Stimulated activated CD4-positive, alpha-beta T cell treated with anti-CD3 and anti-CD28 coated beads, Interleukin-2, amount 100 ng/mL, for 24 hours (primary cell): Measurements from ENCODE around the gene SHANK3.

ENCODE experiments used
- DNase-seq, 2 donors: peaks; one replicate each; pipeline ENCODE4 v3.0.0-alpha.2; 2020

SHANK3 gene

GRCh38 chr22:50678651-50679521, 6.3 kb downstream of the SHANK3 start:
- no peak for DNase-seq

- DNase-seq = no peak
These were observed 10.7 kb downstream of the SHANK3 start for GRCh38 chr22:50683086-50683993.

DNA sequence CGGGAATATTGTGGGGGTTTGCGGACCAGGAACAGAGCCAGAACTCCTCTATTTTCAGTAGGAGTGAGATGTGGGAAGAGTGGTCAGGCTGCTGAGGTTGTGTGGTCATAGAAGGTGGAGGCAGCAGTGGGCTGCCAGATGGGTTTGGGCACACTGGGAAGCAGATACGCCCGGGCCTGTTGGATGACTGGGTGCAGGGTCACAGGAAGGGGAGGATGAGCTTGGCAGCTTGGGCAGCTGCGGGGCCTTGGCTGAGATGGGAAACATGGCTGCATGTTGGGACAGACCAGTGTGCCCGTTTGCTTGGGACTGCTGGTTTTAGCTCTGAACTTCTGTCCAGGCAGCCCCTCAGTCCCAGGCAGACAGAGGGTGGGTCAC, 11.4 kb downstream of the SHANK3 start:
- DNase-seq = no peak

- no peak for DNase-seq
These were observed 11.9 kb downstream of the SHANK3 start for GRCh38 chr22:50684501-50684900.

- DNase-seq = no peak
These were observed 12.4 kb downstream of the SHANK3 start for GRCh38 chr22:50684986-50685385.

DNA sequence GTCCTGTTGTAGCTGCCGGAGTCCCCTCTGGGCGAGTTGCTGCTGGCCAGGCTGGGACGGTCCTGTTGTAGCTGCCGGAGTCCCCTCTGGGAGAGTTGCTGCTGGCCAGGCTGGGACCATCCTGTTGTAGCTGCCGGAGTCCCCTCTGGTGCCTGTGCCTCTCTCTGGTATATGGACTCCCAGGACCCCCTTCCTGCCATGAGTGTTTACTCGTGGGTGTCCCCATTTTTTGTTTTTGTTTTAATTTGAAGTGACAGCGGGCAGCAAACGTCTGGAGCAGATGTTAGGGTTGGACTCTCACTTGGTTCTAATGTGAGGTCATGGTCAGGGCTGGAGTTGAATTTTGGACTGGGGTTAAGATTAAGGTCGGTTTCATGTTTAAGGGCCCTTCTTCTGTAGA, 14.2 kb downstream of the SHANK3 start:
- no peak for DNase-seq

- DNase-seq = no peak
These were observed 15.2 kb downstream of the SHANK3 start for GRCh38 chr22:50687829-50688228.

DNA sequence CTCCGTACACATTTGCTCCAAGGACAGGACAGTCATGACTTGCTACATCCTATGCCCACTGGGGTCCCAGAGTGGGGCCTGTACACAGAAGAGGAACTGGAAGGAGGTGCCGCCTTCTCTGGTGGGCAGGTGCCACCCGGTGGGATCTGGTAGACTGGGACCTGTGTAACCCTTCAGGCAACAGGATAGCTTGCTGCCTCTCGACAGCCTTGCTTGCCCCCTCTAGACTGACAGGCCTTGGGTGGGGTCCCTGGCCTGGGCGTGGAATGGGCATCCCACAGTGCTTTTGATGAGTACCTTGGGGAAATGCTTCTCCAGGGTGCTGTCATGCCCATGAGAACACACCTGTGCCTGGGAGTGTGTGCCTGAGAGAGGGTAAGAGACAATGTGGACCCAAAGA, 15.8 kb downstream of the SHANK3 start:
- DNase-seq = peak in 1 of 2 donors; percentile 13

- peak; percentile 34 to 40 for DNase-seq
These were observed 18.9 kb downstream of the SHANK3 start for GRCh38 chr22:50691521-50691920.

DNA sequence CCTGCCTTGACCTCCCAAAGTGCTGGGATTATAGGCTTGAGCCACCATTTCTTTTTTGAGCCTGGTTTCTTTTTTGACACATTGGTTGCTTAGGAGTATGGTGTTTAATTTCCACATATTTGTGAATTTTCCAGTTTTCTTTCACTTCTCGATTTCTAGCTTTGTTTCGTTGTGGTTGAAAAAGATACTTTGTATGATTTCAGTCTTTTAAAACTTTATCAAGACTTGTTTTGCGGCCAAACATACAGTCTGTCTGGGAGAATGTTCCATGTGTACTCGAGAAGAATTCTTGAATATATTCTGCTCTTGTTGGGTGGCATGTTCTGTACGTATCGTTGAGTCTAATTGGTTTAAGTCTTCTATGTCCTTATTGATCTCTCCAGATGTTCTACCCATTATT, 20.8 kb downstream of the SHANK3 start:
- DNase-seq = no peak

- DNase-seq = no peak
These were observed 21.5 kb downstream of the SHANK3 start for GRCh38 chr22:50694099-50694605.

- DNase-seq = no peak
These were observed 22.3 kb downstream of the SHANK3 start for GRCh38 chr22:50694766-50695420.

DNA sequence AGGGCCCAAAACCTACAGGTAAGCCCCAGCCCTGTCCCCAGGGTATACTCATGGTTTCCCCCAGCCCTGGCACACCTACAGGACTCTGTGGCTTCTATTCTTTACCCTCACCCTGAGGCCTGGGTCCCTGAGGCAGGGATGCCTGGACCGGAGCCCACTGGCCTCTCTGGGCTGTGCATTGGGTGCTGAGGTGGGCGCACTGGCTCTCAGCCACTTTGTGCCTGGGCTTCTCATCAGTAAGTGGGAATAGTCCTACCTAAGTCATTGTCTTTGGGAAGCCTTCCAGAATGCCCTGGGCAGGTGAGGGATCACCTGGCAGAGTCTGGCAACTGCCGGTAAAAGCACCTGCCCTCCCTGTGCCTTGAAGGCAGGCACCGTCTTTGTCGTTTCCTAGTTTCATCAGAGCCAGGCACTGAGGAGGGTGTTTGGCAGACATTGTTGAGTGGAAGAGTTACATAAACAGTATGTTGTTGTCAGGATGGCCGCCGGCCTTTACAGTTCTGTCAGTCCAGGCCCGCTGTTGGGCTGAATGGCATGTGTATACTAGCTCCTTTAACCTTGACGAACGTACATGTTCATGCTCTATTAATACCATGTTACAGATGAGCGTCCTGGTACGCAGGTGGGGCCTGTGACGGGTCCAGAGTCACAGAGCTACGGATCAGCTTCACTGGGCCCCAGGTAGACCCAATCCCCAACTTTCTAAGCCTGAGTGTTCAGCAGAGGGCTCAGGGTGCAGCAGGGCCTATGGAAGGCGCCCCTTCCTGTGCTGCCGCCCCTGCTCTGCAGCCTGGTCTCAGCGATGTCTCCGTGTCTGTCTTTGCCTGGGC, 23.0 kb downstream of the SHANK3 start:
- DNase-seq = no peak

- no peak for DNase-seq
These were observed 23.7 kb downstream of the SHANK3 start for GRCh38 chr22:50696251-50696798.

DNA sequence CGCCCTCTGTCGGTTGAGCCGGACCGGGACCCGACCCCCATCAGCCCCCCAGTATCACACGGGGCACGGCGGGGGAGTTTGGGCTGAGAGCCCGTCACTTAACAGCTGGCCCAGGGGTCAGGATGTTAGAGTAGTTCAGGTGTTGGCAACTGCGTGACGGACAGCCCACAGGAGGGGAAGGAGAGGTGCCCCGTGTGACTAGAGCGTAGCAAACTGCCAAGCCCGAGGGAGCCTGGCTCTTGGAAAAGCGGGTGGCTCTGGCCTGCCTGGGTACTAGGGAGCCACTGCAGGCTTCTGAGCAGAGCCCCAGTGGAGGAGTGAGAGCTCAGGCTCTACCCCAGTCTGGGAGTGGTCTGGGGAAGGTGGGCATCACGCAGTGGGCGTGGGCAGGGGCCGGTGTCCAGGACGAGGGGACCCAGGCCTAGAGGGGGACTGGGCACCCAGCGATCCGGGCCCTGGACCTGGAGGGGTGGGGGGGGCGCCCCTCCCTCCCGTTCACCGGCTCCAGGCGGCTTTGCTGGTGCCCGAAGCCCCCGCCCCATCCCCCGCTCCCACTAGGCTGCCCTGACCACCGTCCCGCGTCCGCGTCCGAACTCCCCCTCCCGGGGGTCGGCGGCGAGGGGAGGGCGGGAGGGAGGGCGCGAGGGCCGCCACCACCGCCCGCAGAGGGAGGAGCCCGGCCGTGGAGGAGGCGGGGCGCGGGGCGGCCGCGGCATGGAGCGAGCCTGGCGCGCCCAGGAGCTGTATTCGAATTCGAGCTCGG, 24.4 kb downstream of the SHANK3 start:
- no peak for DNase-seq

DNA sequence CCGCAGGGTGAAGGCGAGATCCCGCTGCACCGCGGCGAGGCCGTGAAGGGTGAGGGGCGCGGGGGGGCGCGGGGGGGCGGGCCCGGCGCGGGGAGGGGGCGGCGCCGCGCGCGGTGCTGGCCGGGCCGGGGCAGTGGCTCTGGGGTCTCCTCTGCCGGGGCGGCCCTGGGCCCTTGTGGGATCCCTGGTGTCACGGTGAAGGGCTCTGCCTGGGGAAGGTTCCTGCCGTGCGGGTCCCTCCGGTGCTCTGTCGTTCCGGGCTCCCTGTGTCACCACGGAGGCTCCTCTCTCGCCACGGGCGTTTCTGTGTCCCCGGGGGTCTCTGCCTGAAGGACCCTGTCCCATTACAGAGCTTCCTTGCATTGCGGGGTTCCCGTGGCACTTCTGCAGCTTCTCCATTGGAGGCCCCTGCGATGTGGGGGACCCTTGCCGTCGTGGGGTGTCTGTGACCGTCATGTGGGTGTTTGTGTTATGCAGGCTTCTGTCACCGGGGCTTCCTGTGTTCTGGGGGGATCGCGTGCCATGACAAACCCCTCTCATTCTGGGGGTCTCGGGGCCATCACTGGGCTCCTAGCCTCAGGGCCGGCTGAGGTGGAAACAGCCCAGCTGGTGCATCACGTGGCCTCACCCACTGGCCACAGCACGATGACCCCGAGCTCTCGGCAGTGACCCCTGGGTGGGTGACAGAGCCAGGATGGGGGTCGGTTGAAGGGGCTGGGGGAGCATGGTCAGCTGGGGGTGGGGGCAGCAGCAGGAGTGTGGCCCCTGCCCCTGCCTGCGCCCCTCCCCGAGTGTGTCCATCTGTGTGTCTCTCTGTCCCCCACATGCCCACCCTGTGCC, 25.3 kb downstream of the SHANK3 start:
- no peak for DNase-seq

- no peak for DNase-seq
These were observed 25.9 kb downstream of the SHANK3 start for GRCh38 chr22:50698546-50698945.

DNA sequence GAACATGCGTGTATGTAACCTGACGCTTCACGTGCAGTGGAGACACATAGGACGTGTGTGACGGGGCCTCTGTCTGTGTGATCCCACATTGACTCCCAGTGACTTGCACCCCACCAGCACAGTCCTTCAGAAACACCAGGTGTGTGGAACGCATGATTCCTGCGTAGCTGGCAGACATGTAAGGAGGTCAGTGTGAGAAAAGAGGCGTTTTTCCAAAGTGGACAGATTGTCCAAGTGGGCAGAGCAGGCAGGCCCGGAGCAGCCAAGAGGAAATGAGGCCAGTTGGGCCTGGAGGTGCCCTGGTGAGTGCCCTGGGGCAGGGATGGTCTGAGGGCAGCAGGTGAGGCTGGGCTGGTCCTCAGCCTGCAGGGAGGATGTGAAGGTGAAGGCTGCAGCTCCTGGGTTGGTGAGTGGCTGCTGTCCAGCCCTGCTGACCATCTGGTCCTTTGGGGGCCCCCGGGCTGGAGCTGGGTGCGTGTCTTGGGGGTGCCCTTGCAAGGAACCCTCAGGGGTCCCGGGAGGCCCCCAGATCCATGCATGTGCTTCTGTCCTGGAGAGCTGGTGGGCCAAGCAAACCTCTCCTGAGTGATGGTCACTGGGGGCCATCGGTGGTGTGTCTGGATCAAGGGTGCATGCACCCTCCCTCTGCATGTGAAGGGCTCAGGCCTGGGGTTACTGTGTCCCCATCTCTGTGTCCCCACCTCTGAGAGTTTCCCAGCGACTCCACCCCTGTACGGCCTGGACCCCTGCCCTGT, 26.6 kb downstream of the SHANK3 start:
- DNase-seq = no peak

DNA sequence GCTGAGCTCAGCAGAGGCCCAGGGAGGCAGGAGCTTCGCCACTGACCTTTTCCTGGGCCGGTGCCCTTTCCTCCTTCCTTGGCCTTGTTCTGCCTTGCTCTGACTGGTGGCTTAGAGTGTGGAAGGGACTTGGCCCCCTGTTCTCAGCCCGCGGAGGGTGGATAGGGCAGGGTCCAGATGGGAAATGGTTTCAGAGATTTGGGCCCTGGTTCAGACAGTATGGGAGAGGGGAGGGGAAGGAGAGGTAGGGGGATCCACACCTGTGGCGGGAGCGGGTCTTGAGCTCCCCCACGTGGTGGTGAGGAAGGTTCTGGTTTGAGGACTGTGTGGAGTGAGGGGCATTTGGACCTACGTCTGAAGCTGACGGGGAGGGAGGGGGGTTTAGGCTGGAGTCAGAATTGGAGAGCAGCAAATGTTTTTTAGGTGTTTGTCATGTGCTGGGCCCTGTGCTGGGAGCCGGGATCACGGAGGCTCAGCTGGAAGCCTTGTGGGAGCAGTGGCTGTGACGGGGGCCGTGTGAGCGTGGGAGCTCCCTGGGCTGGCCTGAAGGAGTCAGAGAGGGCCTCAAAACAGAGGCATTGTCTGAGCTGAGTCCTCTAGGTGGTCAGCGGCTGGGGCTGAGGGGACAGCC, 27.2 kb downstream of the SHANK3 start:
- DNase-seq = no peak
